ENCODE results near the gene ATP2C2.

DNA sequence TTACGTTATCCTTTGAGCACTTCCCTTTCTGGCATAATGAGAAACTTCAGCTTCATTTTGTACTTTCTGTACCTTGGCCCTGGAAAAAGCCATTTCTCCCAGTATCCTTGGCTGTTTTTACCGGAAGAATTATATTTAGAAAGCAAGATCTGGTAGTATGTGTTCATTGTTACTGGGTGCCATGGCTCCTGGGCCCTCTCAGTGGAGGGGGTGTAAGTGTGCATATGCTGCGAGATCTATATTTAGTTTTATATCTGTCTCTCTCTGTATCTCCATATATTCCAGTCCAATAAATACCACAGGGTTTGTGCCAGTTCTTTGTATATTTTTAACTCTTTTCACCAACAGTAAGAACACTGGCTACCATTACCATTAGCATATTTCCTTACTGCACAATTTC is 17.7 kb downstream of the ATP2C2 start:
- TF ChIP-seq EZH2 (IDR thresholded peaks at IDR 0.05; ENCODE audit: low read length, unreplicated experiment) (no peak), EZH2phosphoT487 (IDR thresholded peaks at IDR 0.05; ENCODE audit: borderline replicate concordance, low read length) (no peak)
- TF ChIP-seq, protein P1, sequence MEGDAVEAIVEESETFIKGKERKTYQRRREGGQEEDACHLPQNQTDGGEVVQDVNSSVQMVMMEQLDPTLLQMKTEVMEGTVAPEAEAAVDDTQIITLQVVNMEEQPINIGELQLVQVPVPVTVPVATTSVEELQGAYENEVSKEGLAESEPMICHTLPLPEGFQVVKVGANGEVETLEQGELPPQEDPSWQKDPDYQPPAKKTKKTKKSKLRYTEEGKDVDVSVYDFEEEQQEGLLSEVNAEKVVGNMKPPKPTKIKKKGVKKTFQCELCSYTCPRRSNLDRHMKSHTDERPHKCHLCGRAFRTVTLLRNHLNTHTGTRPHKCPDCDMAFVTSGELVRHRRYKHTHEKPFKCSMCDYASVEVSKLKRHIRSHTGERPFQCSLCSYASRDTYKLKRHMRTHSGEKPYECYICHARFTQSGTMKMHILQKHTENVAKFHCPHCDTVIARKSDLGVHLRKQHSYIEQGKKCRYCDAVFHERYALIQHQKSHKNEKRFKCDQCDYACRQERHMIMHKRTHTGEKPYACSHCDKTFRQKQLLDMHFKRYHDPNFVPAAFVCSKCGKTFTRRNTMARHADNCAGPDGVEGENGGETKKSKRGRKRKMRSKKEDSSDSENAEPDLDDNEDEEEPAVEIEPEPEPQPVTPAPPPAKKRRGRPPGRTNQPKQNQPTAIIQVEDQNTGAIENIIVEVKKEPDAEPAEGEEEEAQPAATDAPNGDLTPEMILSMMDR (conservative IDR thresholded peaks at IDR 0.05; ENCODE audit: low read depth, low read length), result no peak
